ENCODE results near the gene ZBTB7B. TPM values are rescaled to one million over a fixed set of nuclear protein-coding genes. Genes with fewer than 3 reads are reported as not detected.
A peak's percentile ranks its signal among the peaks of the same experiment; 100 is the strongest.

The ZBTB7B gene
- total and polyA plus RNA-seq, 9 of the 15 experiments (the other 6 are each of a cell fraction or from before 2014, with no cell fraction given) = 0.04 to 46.5 (median 15.2) TPM

GRCh38 chr1:154999571-155000410 lies 2.8 kb upstream of the ZBTB7B start (continued):
- no peak for TF ChIP-seq SIN3B (IDR thresholded peaks at IDR 0.05; ENCODE audit: low read depth)
- no peak for TF ChIP-seq RFX1 (IDR thresholded peaks at IDR 0.05)
- TF ChIP-seq SPI1 (IDR thresholded peaks at IDR 0.05; ENCODE audit: borderline replicate concordance, low read depth, low read length) = no peak
- TF ChIP-seq ATF7 (IDR thresholded peaks at IDR 0.05) = peak; percentile 37; the same call in 1 of the 2 replicates
- no peak for TF ChIP-seq RFX7 (CRISPR knock-in tag; IDR thresholded peaks at IDR 0.05)
- TF ChIP-seq EGR1 (conservative IDR thresholded peaks at IDR 0.05) = peak; percentile 88
- no peak for TF ChIP-seq MTA3 (IDR thresholded peaks at IDR 0.05; ENCODE audit: borderline replicate concordance)
- TF ChIP-seq IRF9 (tag; IDR thresholded peaks at IDR 0.05) = no peak
- TF ChIP-seq MAZ (CRISPR knock-in tag; conservative IDR thresholded peaks at IDR 0.05 in 1 of 2, IDR thresholded peaks at IDR 0.05 in 1 of 2) = peak in 1 of 2 experiments; percentile 84; a peak in 1 of 4 replicates
- TF ChIP-seq MYNN (IDR thresholded peaks at IDR 0.05) = 0 out of 2 replicates have a peak, but pooled peaks have one; percentile 29
- TF ChIP-seq MYNN (CRISPR knock-in tag; IDR thresholded peaks at IDR 0.05) = no peak
- TF ChIP-seq GTF2F1 (IDR thresholded peaks at IDR 0.05; ENCODE audit: low read depth, low read length) = no peak
- TF ChIP-seq NELFE (IDR thresholded peaks at IDR 0.05; ENCODE audit: insufficient read depth, insufficient read length) = no peak
- 0 out of 2 replicates have a peak, but pooled peaks have one; percentile 31 for TF ChIP-seq ZBTB40 (IDR thresholded peaks at IDR 0.05)
- no peak for TF ChIP-seq ZBTB40 (CRISPR knock-in tag; IDR thresholded peaks at IDR 0.05)
- peak; percentile 46; the same call in 1 of the 2 replicates for TF ChIP-seq BHLHE40 (IDR thresholded peaks at IDR 0.05; ENCODE audit: low read length)
- TF ChIP-seq EP400 (IDR thresholded peaks at IDR 0.05) = peak; percentile 87
- TF ChIP-seq ZSCAN32 (CRISPR knock-in tag; IDR thresholded peaks at IDR 0.05) = no peak
- no peak; a peak in 1 of 4 replicates for TF ChIP-seq KDM1A (IDR thresholded peaks at IDR 0.05)
- no peak for TF ChIP-seq SMARCB1 (IDR thresholded peaks at IDR 0.05; ENCODE audit: insufficient read length, low read depth)

Data from K562 (cell line).